HEK293 (cell line): ENCODE measurements around the gene ALG6.
A peak's percentile ranks its signal among the peaks of the same experiment; 100 is the strongest.

ENCODE experiments used
- CTCF ChIA-PET: fragments of 350-600 bp; formaldehyde crosslinking; extraction: SDS; loops from one replicate; lab custom pipeline; 2021; ENCODE audit warnings: antibody characterized with exemption; lab: Yijun Ruan, JAX
- POLR2A ChIA-PET: fragments of 300-600 bp; formaldehyde crosslinking; extraction: SDS; loops from one replicate; lab custom pipeline; 2020; ENCODE audit warnings: antibody characterized with exemption, inconsistent platforms; lab: Yijun Ruan, JAX
- H3K27ac ChIP-seq: fragments of 200-500 bp; sonication (Bioruptor generic); 2 replicates; pipeline ENCODE4 v1.5.1; 2014; ENCODE audit warnings: low read depth, low read length, control low read depth, inconsistent platforms; ENCODE audit errors: extremely low read depth
- H3K36me3 ChIP-seq, 2 experiments: fragments of 200-500 bp in 1 of 2; sonication (Bioruptor generic) in 1 of 2; 1 replicate in 1 of 2; 2 replicates in 1 of 2; pipeline ENCODE4 v1.5.1; 2014 to 2017; ENCODE audit warnings: inconsistent platforms in 2 of 2, low read length in 2 of 2; ENCODE audit not compliant: control insufficient read depth in 2 of 2, insufficient read depth in 1 of 2
- H3K4me1 ChIP-seq: fragments of 200-500 bp; sonication (Bioruptor generic); 2 replicates; pipeline ENCODE4 v1.5.1; 2014; ENCODE audit warnings: mild to moderate bottlenecking, low read length, inconsistent platforms; ENCODE audit not compliant: control insufficient read depth, insufficient read depth
- H3K4me3 ChIP-seq: 2 replicates; pipeline ENCODE4 v1.5.1; 2011; ENCODE audit warnings: low read depth, mild to moderate bottlenecking, control low read depth, low read length, moderate library complexity
- H3K9me3 ChIP-seq: fragments of 200-500 bp; sonication (Bioruptor generic); 2 replicates; pipeline ENCODE4 v1.5.1; 2014; ENCODE audit warnings: low read depth, low read length, inconsistent platforms; ENCODE audit not compliant: control insufficient read depth, insufficient read depth
- IKZF3 ChIP-seq: fragments of 450-650 bp; IDR thresholded peaks from 2 replicates; pipeline ENCODE4 v1.5.0; 2018; ENCODE audit warnings: missing biosample characterization, mild to moderate bottlenecking, missing genetic modification characterization, moderate library complexity
- KLF7 ChIP-seq: fragments of 450-650 bp; formaldehyde crosslinking; IDR thresholded peaks from 2 replicates; pipeline ENCODE4 v1.5.1; 2016; ENCODE audit warnings: missing biosample characterization, missing genetic modification characterization, borderline replicate concordance
- PRDM1 ChIP-seq: fragments of 450-650 bp; formaldehyde crosslinking; IDR thresholded peaks from 2 replicates; pipeline ENCODE4; 2016; ENCODE audit warnings: missing biosample characterization, missing genetic modification characterization
- SCRT2 ChIP-seq: fragments of 450-650 bp; formaldehyde crosslinking; IDR thresholded peaks from 2 replicates; pipeline ENCODE4 v1.5.1; 2016; ENCODE audit warnings: missing biosample characterization, missing genetic modification characterization
- SETDB1 ChIP-seq: IDR thresholded peaks from one replicate; pipeline ENCODE4 v1.6.1; 2017; ENCODE audit warnings: mild to moderate bottlenecking, low read length, moderate library complexity, mixed read lengths; ENCODE audit not compliant: insufficient read length
- SP7 ChIP-seq: fragments of 450-650 bp; formaldehyde crosslinking; IDR thresholded peaks from 2 replicates; pipeline ENCODE4 v1.5.1; 2016; ENCODE audit warnings: missing biosample characterization, missing genetic modification characterization
- ZBTB44 ChIP-seq: fragments of 450-650 bp; IDR thresholded peaks from 2 replicates; pipeline ENCODE4 v1.5.1; 2018; ENCODE audit warnings: missing biosample characterization, mild to moderate bottlenecking, missing genetic modification characterization
- ZBTB7A ChIP-seq: fragments of 450-650 bp; formaldehyde crosslinking; IDR thresholded peaks from 2 replicates; pipeline ENCODE4 v1.5.1; 2016; ENCODE audit warnings: low read depth, missing biosample characterization, missing genetic modification characterization
- ZNF292 ChIP-seq: fragments of 450-650 bp; formaldehyde crosslinking; IDR thresholded peaks from 2 replicates; pipeline ENCODE4 v1.5.1; 2016; ENCODE audit warnings: low read depth, missing biosample characterization, missing genetic modification characterization, borderline replicate concordance
- ZNF335 ChIP-seq: fragments of 450-650 bp; formaldehyde crosslinking; conservative IDR thresholded peaks from 2 replicates; pipeline ENCODE4 v1.5.1; 2016; ENCODE audit warnings: missing biosample characterization, missing genetic modification characterization
- ZNF423 ChIP-seq: fragments of 450-650 bp; formaldehyde crosslinking; IDR thresholded peaks from 2 replicates; pipeline ENCODE4 v1.5.1; 2016; ENCODE audit warnings: missing biosample characterization, missing genetic modification characterization
- ZNF426 ChIP-seq: fragments of 450-650 bp; formaldehyde crosslinking; IDR thresholded peaks from 2 replicates; pipeline ENCODE4 v1.5.1; 2017; ENCODE audit warnings: missing biosample characterization, missing genetic modification characterization, mild to moderate bottlenecking, inconsistent platforms, moderate library complexity
- ZNF433 ChIP-seq: fragments of 450-650 bp; formaldehyde crosslinking; IDR thresholded peaks from 2 replicates; pipeline ENCODE4 v1.5.1; 2016; ENCODE audit warnings: missing biosample characterization, missing genetic modification characterization, low read depth
- ZNF600 ChIP-seq: fragments of 450-650 bp; formaldehyde crosslinking; IDR thresholded peaks from 2 replicates; pipeline ENCODE4 v1.5.1; 2016; ENCODE audit warnings: missing biosample characterization, missing genetic modification characterization
- ZNF629 ChIP-seq: fragments of 450-650 bp; formaldehyde crosslinking; IDR thresholded peaks from 2 replicates; pipeline ENCODE4 v1.5.1; 2017; ENCODE audit warnings: missing biosample characterization, missing genetic modification characterization
- ZNF639 ChIP-seq: fragments of 450-650 bp; formaldehyde crosslinking; IDR thresholded peaks from 2 replicates; pipeline ENCODE4 v1.5.1; 2016; ENCODE audit warnings: missing biosample characterization, missing genetic modification characterization
- ZNF660 ChIP-seq: fragments of 450-650 bp; IDR thresholded peaks from 2 replicates; pipeline ENCODE4 v1.5.1; 2018; ENCODE audit warnings: missing biosample characterization, mild to moderate bottlenecking, missing genetic modification characterization
- ZNF692 ChIP-seq: fragments of 450-650 bp; formaldehyde crosslinking; IDR thresholded peaks from 2 replicates; pipeline ENCODE4 v1.5.1; 2016; ENCODE audit warnings: missing biosample characterization, missing genetic modification characterization
- ZNF785 ChIP-seq: fragments of 450-650 bp; formaldehyde crosslinking; IDR thresholded peaks from 2 replicates; pipeline ENCODE4 v1.5.1; 2016; ENCODE audit warnings: missing biosample characterization, missing genetic modification characterization
- ZNF791 ChIP-seq: fragments of 450-650 bp; formaldehyde crosslinking; IDR thresholded peaks from 2 replicates; pipeline ENCODE4 v1.5.1; 2016; ENCODE audit warnings: missing biosample characterization, missing genetic modification characterization

Gene ALG6

DNA sequence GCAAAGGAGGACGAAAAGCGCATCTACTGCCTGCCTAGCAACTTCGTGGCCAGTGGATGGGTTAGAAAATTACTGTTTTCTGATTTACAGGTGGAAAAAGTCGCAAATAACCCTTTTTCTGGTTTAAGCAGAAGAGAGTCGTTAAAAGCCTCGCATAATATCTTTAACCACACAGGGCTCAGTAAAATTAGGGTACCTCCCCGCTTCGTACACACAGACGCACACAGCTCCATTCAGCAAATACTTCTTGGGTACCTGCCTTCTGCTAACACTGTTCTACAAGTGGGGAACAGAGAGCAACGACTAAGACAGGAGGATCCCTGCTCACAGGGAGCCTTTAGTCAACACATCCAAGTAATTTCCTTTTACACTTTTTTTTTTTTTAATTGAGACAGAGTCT, 704 bp downstream of the ALG6 start:
- Histone ChIP-seq H3K27ac (peak overlapping the region; percentile 63; the same call in 1 of the 2 replicates), H3K4me3 (peak overlapping the region; percentile 92), H3K9me3 (no peaks in the 10 kb centered on the region), H3K36me3 (peaks cover 7 to 22% of the 10 kb centered on the region in 2 experiments), H3K4me1 (no peaks in the 10 kb centered on the region)
- CTCF ChIA-PET, result interaction anchor here (0.7 to 0.9 kb wide), 2 partner anchors 12 to 73 kb away, joined by 3 read pairs; no protein-coding TSS in a partner anchor
- TF ChIP-seq PRDM1 (tag by site-specific recombination), result no peak
- peak; percentile 34 for TF ChIP-seq ZNF335 (tag by site-specific recombination)
- peak; percentile 46; the same call in 1 of the 2 replicates for TF ChIP-seq SCRT2
- POLR2A ChIA-PET, result interaction anchor here (0.7 to 1.0 kb wide), 3 partner anchors 30 to 44 kb away, joined by 3 to 4 read pairs (median 3); no protein-coding TSS in a partner anchor

- H3K9me3 ChIP-seq, result no peaks in the 10 kb centered on the region
- H3K4me3 ChIP-seq, result no peak overlapping the region
- TF ChIP-seq ZNF692 (no peak), ZBTB44 (tag by site-specific recombination) (no peak), KLF7 (tag by site-specific recombination) (no peak), ZNF423 (tag by site-specific recombination) (no peak)
- H3K36me3 ChIP-seq, result peaks cover 15 to 16% of the 10 kb centered on the region in 2 experiments
- no peaks in the 10 kb centered on the region for H3K4me1 ChIP-seq
- POLR2A ChIA-PET, result no interaction called here
- CTCF ChIA-PET, result no interaction called here
- no peak overlapping the region for H3K27ac ChIP-seq
Measured at GRCh38 chr1:63379583-63379982, 12.2 kb downstream of the ALG6 start.

DNA sequence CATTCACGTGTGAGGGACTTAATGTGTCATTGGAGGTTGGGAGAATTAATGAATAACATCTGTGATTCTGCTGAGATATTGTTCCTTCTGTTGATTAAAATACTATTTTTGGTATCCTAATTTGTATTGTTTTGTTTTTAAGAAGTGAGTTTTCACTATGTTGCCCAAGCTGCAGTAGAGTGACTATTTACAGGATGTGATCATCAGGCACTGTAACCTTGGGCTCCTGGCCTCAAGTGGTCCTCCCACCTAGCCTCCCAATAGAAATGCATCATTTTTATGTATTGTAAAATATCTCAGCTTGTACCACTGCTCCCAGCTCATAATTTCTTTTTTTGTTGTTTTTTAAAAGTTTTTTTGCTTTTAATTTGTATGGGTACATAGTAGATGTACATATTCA, 14.3 kb downstream of the ALG6 start:
- CTCF ChIA-PET, result interaction anchor here (0.7 kb wide), 1 partner anchor 256 kb away, joined by 5 read pairs; no protein-coding TSS in a partner anchor
- POLR2A ChIA-PET, result no interaction called here
- Histone ChIP-seq H3K36me3 (peaks cover 4 to 11% of the 10 kb centered on the region in 2 experiments; a peak in 2 of 3 replicates), H3K4me3 (no peak overlapping the region), H3K27ac (no peak overlapping the region), H3K9me3 (no peaks in the 10 kb centered on the region), H3K4me1 (no peaks in the 10 kb centered on the region)
- TF ChIP-seq IKZF3 (no peak), ZNF660 (tag by site-specific recombination) (peak; percentile 93), ZBTB7A (tag by site-specific recombination) (no peak)

DNA sequence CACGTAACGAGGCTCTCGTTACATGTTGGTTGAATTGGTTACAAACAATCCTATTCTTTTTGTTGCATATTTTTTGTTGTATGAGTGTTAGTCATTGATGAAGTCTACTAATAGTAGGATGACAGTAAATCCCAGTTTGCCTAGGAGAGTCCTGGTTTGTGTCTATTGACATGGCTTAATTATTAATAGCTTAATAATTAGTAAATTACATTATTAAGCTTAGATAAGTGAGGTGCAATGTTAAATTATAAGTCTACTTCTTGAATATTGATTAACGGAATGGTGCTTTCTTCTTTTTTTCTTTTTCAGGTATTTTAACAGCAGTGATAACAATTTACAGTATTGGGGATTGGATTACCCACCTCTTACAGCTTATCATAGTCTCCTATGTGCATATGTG, 34.5 kb downstream of the ALG6 start:
- ChIA-PET CTCF (interaction anchor here (0.5 to 1.3 kb wide), 3 partner anchors 11 to 1859 kb away, joined by 4 to 7 read pairs (median 4); no protein-coding TSS in a partner anchor), POLR2A (interaction anchor here (0.5 kb wide), 1 partner anchor 34 kb away, joined by 3 read pairs; no protein-coding TSS in a partner anchor)
- TF ChIP-seq SP7 (tag by site-specific recombination) (no peak), ZNF791 (tag by site-specific recombination) (no peak), SETDB1 (no peak), ZNF639 (tag by site-specific recombination) (no peak), ZNF426 (tag by site-specific recombination) (no peak), ZNF785 (tag by site-specific recombination) (no peak), ZNF629 (tag by site-specific recombination) (no peak), ZNF292 (tag by site-specific recombination) (no peak), ZNF600 (tag by site-specific recombination) (no peak), ZNF433 (tag by site-specific recombination) (no peak)
- H3K27ac ChIP-seq, result no peak overlapping the region
- H3K36me3 ChIP-seq, result peaks cover 0 to 13% of the 10 kb centered on the region in 2 experiments; a peak in 1 of 3 replicates
- H3K4me3 ChIP-seq, result no peak overlapping the region
- no peaks in the 10 kb centered on the region; the same call in 1 of the 2 replicates for H3K4me1 ChIP-seq
- H3K9me3 ChIP-seq, result no peaks in the 10 kb centered on the region
